IMR-90 (cell line): Measurements from ENCODE around the gene DAAM1. TPM values are rescaled to one million over a fixed set of nuclear protein-coding genes. Genes with fewer than 3 reads are reported as not detected.

ENCODE experiments used
- ATAC-seq: fragments of 200-7000 bp; cut with Tn5 transposase; 2 replicates; pipeline ENCODE4 v1.9.1; 2020; ENCODE audit warnings: low read depth, mild to moderate bottlenecking, moderate library complexity
- BruUV-seq: library from RNA; stranded (reverse); fragments of 400-500 nt; replicated peaks from 2 replicates; lab custom pipeline; 2021; lab: Mats Ljungman, UMichigan
- CTCF ChIA-PET: fragments of 300-600 bp; formaldehyde crosslinking; extraction: SDS; loops from one replicate; lab custom pipeline; 2021; ENCODE audit warnings: antibody characterized with exemption; lab: Yijun Ruan, JAX
- POLR2A ChIA-PET: fragments of 300-600 bp; sonication (Branson Sonifier 250); formaldehyde crosslinking; loops from one replicate; lab custom pipeline; 2022; ENCODE audit warnings: antibody characterized with exemption; ENCODE audit not compliant: unreplicated experiment; lab: Charles Lee
- DNase-seq: peaks from one replicate; pipeline ENCODE4 v3.0.0; 2013
- H2AFZ ChIP-seq: replicated peaks from 2 replicates; pipeline ENCODE3; 2013; ENCODE audit warnings: low read length, mild to moderate bottlenecking; ENCODE audit not compliant: poor library complexity
- H2AK5ac ChIP-seq: 2 replicates; pipeline ENCODE4 v1.6.1; 2013; ENCODE audit warnings: low read depth, low read length, inconsistent platforms
- H2AK9ac ChIP-seq: replicated peaks from 2 replicates; pipeline ENCODE3; 2013; ENCODE audit warnings: mild to moderate bottlenecking, low read depth, low read length, moderate library complexity; ENCODE audit not compliant: poor library complexity
- H2BK120ac ChIP-seq: 2 replicates; pipeline ENCODE4 v1.6.1; 2013; ENCODE audit warnings: low read depth, low read length, inconsistent platforms
- H2BK15ac ChIP-seq: 3 replicates; pipeline ENCODE4 v1.6.1; 2013; ENCODE audit warnings: low read depth, low read length, inconsistent platforms
- H2BK20ac ChIP-seq: 2 replicates; pipeline ENCODE4 v1.6.1; 2013; ENCODE audit warnings: low read depth, mild to moderate bottlenecking, inconsistent platforms, low read length, moderate library complexity
- H2BK5ac ChIP-seq: 2 replicates; pipeline ENCODE4 v1.6.1; 2013; ENCODE audit warnings: mild to moderate bottlenecking, low read depth, low read length, inconsistent platforms; ENCODE audit not compliant: poor library complexity, severe bottlenecking
- H3K14ac ChIP-seq: replicated peaks from 2 replicates; pipeline ENCODE4 v1.6.1; 2013; ENCODE audit warnings: low read depth, low read length, inconsistent platforms
- H3K18ac ChIP-seq: 2 replicates; pipeline ENCODE4 v1.6.1; 2013; ENCODE audit warnings: low read depth, low read length, control low read depth
- H3K23ac ChIP-seq: 2 replicates; pipeline ENCODE4 v1.6.1; 2013; ENCODE audit warnings: low read depth, low read length, inconsistent platforms
- H3K27ac ChIP-seq: 2 replicates; pipeline ENCODE4 v1.5.1; 2013; ENCODE audit warnings: mild to moderate bottlenecking, control low read depth, low read length; ENCODE audit not compliant: insufficient read depth
- H3K27me3 ChIP-seq: 2 replicates; pipeline ENCODE4 v1.6.1; 2013; ENCODE audit warnings: low read length; ENCODE audit not compliant: control insufficient read depth, insufficient read depth
- H3K36me3 ChIP-seq: 2 replicates; pipeline ENCODE4 v1.6.1; 2013; ENCODE audit warnings: low read length, mixed read lengths; ENCODE audit not compliant: control insufficient read depth, insufficient read depth
- H3K4ac ChIP-seq: 2 replicates; pipeline ENCODE4 v1.6.1; 2013; ENCODE audit warnings: low read depth, low read length, inconsistent platforms
- H3K4me1 ChIP-seq: 2 replicates; pipeline ENCODE4 v1.6.1; 2013; ENCODE audit warnings: low read length, mixed read lengths; ENCODE audit not compliant: control insufficient read depth, insufficient read depth
- H3K4me2 ChIP-seq: 2 replicates; pipeline ENCODE4 v1.6.1; 2013; ENCODE audit warnings: low read depth, mild to moderate bottlenecking, control low read depth, low read length, moderate library complexity
- H3K4me3 ChIP-seq: 2 replicates; pipeline ENCODE4 v1.5.1; 2013; ENCODE audit warnings: low read depth, mild to moderate bottlenecking, control low read depth, low read length, moderate library complexity; ENCODE audit not compliant: insufficient read depth
- H3K56ac ChIP-seq: 2 replicates; pipeline ENCODE4 v1.6.1; 2013; ENCODE audit warnings: low read length, inconsistent platforms; ENCODE audit not compliant: insufficient read depth; ENCODE audit errors: extremely low read depth
- H3K79me1 ChIP-seq, 2 experiments: 2 replicates each; pipeline ENCODE4 v1.6.1; 2013; ENCODE audit warnings: low read length in 2 of 2, inconsistent platforms in 1 of 2, low read depth in 1 of 2
- H3K9ac ChIP-seq: 2 replicates; pipeline ENCODE4 v1.6.1; 2013; ENCODE audit warnings: low read depth, low read length, control low read depth
- H3K9me1 ChIP-seq: 2 replicates; pipeline ENCODE4 v1.6.1; 2013; ENCODE audit warnings: low read length, inconsistent platforms; ENCODE audit not compliant: insufficient read depth
- H3K9me3 ChIP-seq: 2 replicates; pipeline ENCODE4 v1.6.1; 2013; ENCODE audit warnings: low read length; ENCODE audit not compliant: control insufficient read depth, insufficient read depth
- H4K20me1 ChIP-seq: 2 replicates; pipeline ENCODE4 v1.6.1; 2013; ENCODE audit warnings: low read length, inconsistent platforms; ENCODE audit not compliant: insufficient read depth
- H4K5ac ChIP-seq: 2 replicates; pipeline ENCODE4 v1.6.1; 2013; ENCODE audit warnings: mild to moderate bottlenecking, low read depth, low read length, control low read depth
- H4K8ac ChIP-seq, 2 experiments: 2 replicates each; pipeline ENCODE4 v1.6.1; 2013; ENCODE audit warnings: low read depth in 2 of 2, low read length in 2 of 2, control low read depth in 1 of 2, inconsistent platforms in 1 of 2
- H4K91ac ChIP-seq: 2 replicates; pipeline ENCODE4 v1.6.1; 2013; ENCODE audit warnings: low read depth, low read length, inconsistent platforms; ENCODE audit not compliant: insufficient read depth
- BHLHE40 ChIP-seq: fragments of 150-350 bp; IDR thresholded peaks from 2 replicates; pipeline ENCODE4 v1.6.1; 2016; ENCODE audit warnings: mild to moderate bottlenecking, low read depth, low read length
- CEBPB ChIP-seq: IDR thresholded peaks from 2 replicates; pipeline ENCODE4 v1.6.1; 2012; ENCODE audit warnings: low read depth, low read length, improper control_type of control experiment
- CHD1 ChIP-seq: IDR thresholded peaks from 2 replicates; pipeline ENCODE4 v1.6.1; 2012; ENCODE audit warnings: low read depth, low read length, improper control_type of control experiment
- FOS ChIP-seq: fragments of 150-350 bp; IDR thresholded peaks from 2 replicates; pipeline ENCODE4 v1.6.1; 2016; ENCODE audit warnings: low read depth, low read length
- MAFK ChIP-seq: IDR thresholded peaks from 2 replicates; pipeline ENCODE4 v1.6.1; 2012; ENCODE audit warnings: low read depth, low read length, improper control_type of control experiment
- MAZ ChIP-seq: IDR thresholded peaks from 2 replicates; pipeline ENCODE4 v1.6.1; 2012; ENCODE audit warnings: low read depth, mild to moderate bottlenecking, low read length, improper control_type of control experiment, moderate library complexity, borderline replicate concordance
- MXI1 ChIP-seq: IDR thresholded peaks from 2 replicates; pipeline ENCODE4 v1.6.1; 2012; ENCODE audit warnings: low read depth, mild to moderate bottlenecking, low read length, moderate library complexity, borderline replicate concordance
- NFE2L2 ChIP-seq: fragments of 150-350 bp; IDR thresholded peaks from 2 replicates; pipeline ENCODE4 v1.6.1; 2016; ENCODE audit warnings: low read depth, mild to moderate bottlenecking, low read length
- POLR2A ChIP-seq: IDR thresholded peaks from 2 replicates; pipeline ENCODE4 v1.6.1; 2012; ENCODE audit warnings: mild to moderate bottlenecking, low read depth, low read length
- RAD21 ChIP-seq: IDR thresholded peaks from 2 replicates; pipeline ENCODE4 v1.6.1; 2012; ENCODE audit warnings: low read length, improper control_type of control experiment
- RCOR1 ChIP-seq: IDR thresholded peaks from 2 replicates; pipeline ENCODE4 v1.6.1; 2012; ENCODE audit warnings: mild to moderate bottlenecking, low read length, improper control_type of control experiment; ENCODE audit not compliant: insufficient replicate concordance
- RFX5 ChIP-seq: IDR thresholded peaks from 2 replicates; pipeline ENCODE4 v1.8.0; 2012; ENCODE audit warnings: low read depth, mild to moderate bottlenecking, low read length, moderate library complexity
- SMC3 ChIP-seq: fragments of 150-350 bp; IDR thresholded peaks from 2 replicates; pipeline ENCODE4 v1.6.1; 2016; ENCODE audit warnings: low read depth, mild to moderate bottlenecking, antibody characterized with exemption, low read length, moderate library complexity
- USF2 ChIP-seq: fragments of 150-350 bp; IDR thresholded peaks from 2 replicates; pipeline ENCODE4 v1.6.1; 2017; ENCODE audit warnings: mild to moderate bottlenecking, antibody characterized with exemption, low read length, low read depth
- WGBS, 2 experiments: methylation state at CpG; one replicate each; pipeline versions ENCODE4 v1.1.5 to v1.1.7; 2013; ENCODE audit warnings: missing lambda C conversion rate in 2 of 2; ENCODE audit not compliant: insufficient read length in 1 of 2; ENCODE audit errors: extremely low coverage in 2 of 2; 5-methylcytosine and 5-hydroxymethylcytosine counted together
- dilution Hi-C: fragments of 300-500 bp; cut with HindIII; formaldehyde crosslinking; loops from one replicate; pipeline ENCODE4 v1.14.3; 2018; ENCODE audit warnings: low sequenced_read_pairs; ENCODE audit not compliant: unreplicated experiment
- in situ Hi-C: fragments of 300-500 bp; cut with MboI; formaldehyde crosslinking; loops from 3 replicates; pipeline ENCODE4 v1.14.3; 2019; ENCODE audit warnings: low sequenced_read_pairs, inconsistent platforms, mixed read lengths
- intact Hi-C: fragments of 100-400 bp; cut with micrococcal nuclease; formaldehyde crosslinking; loops from 2 replicates; pipeline ENCODE4 v1.10.0; 2022
- polyA plus RNA-seq, 3 experiments: library from polyadenylated mRNA; depleted of rRNA; stranded (reverse); fragments of >200 nt; gene quantifications; 2 replicates each; pipeline ENCODE4 v1.2.3, GENCODE V29; 2012; ENCODE audit warnings: low replicate concordance in 1 of 3
- total RNA-seq: library from RNA; depleted of rRNA; stranded (reverse); fragments of >200 nt; gene quantifications from 2 replicates; pipeline ENCODE4 v1.2.3, GENCODE V29; 2012
- TF ChIP-seq, protein P1 (sequence below): conservative IDR thresholded peaks from 2 replicates; pipeline ENCODE4 v1.5.1; 2012; ENCODE audit warnings: mild to moderate bottlenecking, low read depth, low read length, improper control_type of control experiment
- TF ChIP-seq, protein P2 (sequence below): fragments of 150-350 bp; IDR thresholded peaks from 2 replicates; pipeline ENCODE4 v1.6.1; 2016; ENCODE audit warnings: low read depth, mild to moderate bottlenecking, low read length, moderate library complexity, borderline replicate concordance

The DAAM1 gene
- total and polyA plus RNA-seq, 2 of the 4 experiments (the other 2 are of a cell fraction) = 4.8 to 5.4 TPM

GRCh38 chr14:59371771-59372170 lies 183.3 kb downstream of the DAAM1 start:
- in situ Hi-C loops = no loop called here
- Histone ChIP-seq H3K23ac (no peak overlapping the region), H3K36me3 (0 out of 2 replicates have a peak, but pooled peaks cover 2% of the 10 kb centered on the region), H2BK15ac (no peak overlapping the region), H3K9ac (no peak overlapping the region), H4K20me1 (no peaks in the 10 kb centered on the region), H3K9me3 (no peaks in the 10 kb centered on the region), H3K4me1 (no peaks in the 10 kb centered on the region), H2BK20ac (no peak overlapping the region), H3K4me3 (no peak overlapping the region), H2AK9ac (no peak overlapping the region), H3K9me1 (no peaks in the 10 kb centered on the region), H4K91ac (no peak overlapping the region), H3K4me2 (no peak overlapping the region), H2AK5ac (no peak overlapping the region), H4K5ac (no peak overlapping the region), H2BK120ac (no peak overlapping the region), H3K27me3 (no peaks in the 10 kb centered on the region), H3K4ac (no peak overlapping the region), H3K14ac (no peak overlapping the region), H2AFZ (no peak overlapping the region), H2BK5ac (no peak overlapping the region), H3K18ac (no peak overlapping the region), H3K56ac (no peak overlapping the region), H3K79me1 (no peaks in the 10 kb centered on the region), H4K8ac (no peak overlapping the region), H3K27ac (no peak overlapping the region)
- ChIA-PET POLR2A (no interaction called here), CTCF (no interaction called here)
- no TSS peak for BruUV-seq
- no peak for ATAC-seq
- WGBS, 2 experiments = no CpG with 5 or more reads among the region's 2 CpGs
- intact Hi-C loops = no loop called here
- dilution Hi-C loops = no loop called here
- TF ChIP-seq SMC3 (no peak), CHD1 (no peak), USF2 (no peak), MAZ (no peak), RFX5 (no peak), POLR2A (no peak), RCOR1 (no peak), NFE2L2 (no peak), BHLHE40 (no peak), MAFK (no peak), CEBPB (no peak), FOS (no peak), MXI1 (no peak), RAD21 (no peak)
- TF ChIP-seq, protein P1, sequence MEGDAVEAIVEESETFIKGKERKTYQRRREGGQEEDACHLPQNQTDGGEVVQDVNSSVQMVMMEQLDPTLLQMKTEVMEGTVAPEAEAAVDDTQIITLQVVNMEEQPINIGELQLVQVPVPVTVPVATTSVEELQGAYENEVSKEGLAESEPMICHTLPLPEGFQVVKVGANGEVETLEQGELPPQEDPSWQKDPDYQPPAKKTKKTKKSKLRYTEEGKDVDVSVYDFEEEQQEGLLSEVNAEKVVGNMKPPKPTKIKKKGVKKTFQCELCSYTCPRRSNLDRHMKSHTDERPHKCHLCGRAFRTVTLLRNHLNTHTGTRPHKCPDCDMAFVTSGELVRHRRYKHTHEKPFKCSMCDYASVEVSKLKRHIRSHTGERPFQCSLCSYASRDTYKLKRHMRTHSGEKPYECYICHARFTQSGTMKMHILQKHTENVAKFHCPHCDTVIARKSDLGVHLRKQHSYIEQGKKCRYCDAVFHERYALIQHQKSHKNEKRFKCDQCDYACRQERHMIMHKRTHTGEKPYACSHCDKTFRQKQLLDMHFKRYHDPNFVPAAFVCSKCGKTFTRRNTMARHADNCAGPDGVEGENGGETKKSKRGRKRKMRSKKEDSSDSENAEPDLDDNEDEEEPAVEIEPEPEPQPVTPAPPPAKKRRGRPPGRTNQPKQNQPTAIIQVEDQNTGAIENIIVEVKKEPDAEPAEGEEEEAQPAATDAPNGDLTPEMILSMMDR = no peak
- TF ChIP-seq, protein P2, sequence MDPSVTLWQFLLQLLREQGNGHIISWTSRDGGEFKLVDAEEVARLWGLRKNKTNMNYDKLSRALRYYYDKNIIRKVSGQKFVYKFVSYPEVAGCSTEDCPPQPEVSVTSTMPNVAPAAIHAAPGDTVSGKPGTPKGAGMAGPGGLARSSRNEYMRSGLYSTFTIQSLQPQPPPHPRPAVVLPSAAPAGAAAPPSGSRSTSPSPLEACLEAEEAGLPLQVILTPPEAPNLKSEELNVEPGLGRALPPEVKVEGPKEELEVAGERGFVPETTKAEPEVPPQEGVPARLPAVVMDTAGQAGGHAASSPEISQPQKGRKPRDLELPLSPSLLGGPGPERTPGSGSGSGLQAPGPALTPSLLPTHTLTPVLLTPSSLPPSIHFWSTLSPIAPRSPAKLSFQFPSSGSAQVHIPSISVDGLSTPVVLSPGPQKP = no peak
- no peak for DNase-seq
